Islet precursor cell (in vitro differentiated cells): ENCODE measurements around the gene RUBCNL.
"Not testable (repeated sequence)": the region's sequence is repeated elsewhere in the genome, so short reads cannot be mapped to it uniquely, and the experiment has no call there.

Source experiments
- DNase-seq: peaks from one replicate; pipeline ENCODE4 v3.0.0-alpha.2; 2018

The RUBCNL gene

GRCh38 chr13:46373623-46374022, 13.4 kb downstream of the RUBCNL start:
- no peak for DNase-seq

GRCh38 chr13:46372938-46373337, 14.1 kb downstream of the RUBCNL start:
- not testable (repeated sequence) for DNase-seq

GRCh38 chr13:46372071-46372470, 15.0 kb downstream of the RUBCNL start:
- DNase-seq, result no peak

GRCh38 chr13:46369506-46370277, 17.4 kb downstream of the RUBCNL start:
- DNase-seq, result no peak

- no peak for DNase-seq
Observed at GRCh38 chr13:46367617-46368327, 19.3 kb downstream of the RUBCNL start.

GRCh38 chr13:46361276-46361934, 25.6 kb downstream of the RUBCNL start:
- no peak for DNase-seq

- no peak for DNase-seq
Observed at GRCh38 chr13:46360604-46361003, 26.4 kb downstream of the RUBCNL start.

GRCh38 chr13:46359714-46360113, 27.3 kb downstream of the RUBCNL start:
- DNase-seq, result no peak

- no peak for DNase-seq
Observed at GRCh38 chr13:46355901-46356590, 31.0 kb downstream of the RUBCNL start.

- DNase-seq, result no peak
Observed at GRCh38 chr13:46355088-46355468, 32.0 kb downstream of the RUBCNL start.

- DNase-seq, result no peak
Observed at GRCh38 chr13:46354156-46355087, 32.6 kb downstream of the RUBCNL start.

- no peak for DNase-seq
Observed at GRCh38 chr13:46352805-46353204, 34.2 kb downstream of the RUBCNL start.

GRCh38 chr13:46350003-46350402, 37.0 kb downstream of the RUBCNL start:
- DNase-seq, result no peak

GRCh38 chr13:46348961-46349360, 38.1 kb downstream of the RUBCNL start:
- DNase-seq, result no peak

- DNase-seq, result no peak
Observed at GRCh38 chr13:46347277-46347676, 39.8 kb downstream of the RUBCNL start.

GRCh38 chr13:46345866-46346265, 41.2 kb downstream of the RUBCNL start:
- no peak for DNase-seq

GRCh38 chr13:46345398-46345797, 41.7 kb downstream of the RUBCNL start:
- no peak for DNase-seq

- no peak for DNase-seq
Observed at GRCh38 chr13:46343279-46343994, 43.6 kb downstream of the RUBCNL start.

GRCh38 chr13:46342538-46342937, 44.5 kb downstream of the RUBCNL start:
- DNase-seq, result no peak

- no peak for DNase-seq
Observed at GRCh38 chr13:46341112-46341711, 45.8 kb downstream of the RUBCNL start.

- DNase-seq, result no peak
Observed at GRCh38 chr13:46340631-46341111, 46.4 kb downstream of the RUBCNL start.
